ENCODE measurements around the gene IRF9. TPM values are rescaled to one million over a fixed set of nuclear protein-coding genes. Genes with fewer than 3 reads are reported as not detected.

The IRF9 gene
- total RNA-seq, 4 donors from 2014 or later, result 55.7 to 106 (median 65.8) TPM

DNA sequence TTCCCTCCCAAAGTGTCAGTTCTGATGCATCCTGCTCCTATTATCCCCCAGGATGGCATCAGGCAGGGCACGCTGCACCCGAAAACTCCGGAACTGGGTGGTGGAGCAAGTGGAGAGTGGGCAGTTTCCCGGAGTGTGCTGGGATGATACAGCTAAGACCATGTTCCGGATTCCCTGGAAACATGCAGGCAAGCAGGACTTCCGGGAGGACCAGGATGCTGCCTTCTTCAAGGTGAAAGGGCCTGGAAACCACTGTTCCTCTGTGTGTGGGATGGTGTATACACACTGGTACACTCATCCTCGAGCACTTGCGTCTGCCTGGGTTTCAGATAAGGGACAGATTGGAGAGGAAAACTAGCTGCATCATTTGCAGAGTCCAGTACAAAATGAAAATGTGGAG lies 1.0 kb downstream of the IRF9 start:
- Histone ChIP-seq H3K36me3 (peaks cover 10 to 80% (median 46%) of the 10 kb centered on the region in 3 donors), H3K4me1 (peaks cover 0 to 46% (median 19%) of the 10 kb centered on the region in 4 donors), H3K9me3 (no peaks in the 10 kb centered on the region), H3K27ac (peak overlapping the region; percentile 94 to 99 (median 97)), H3K4me3 (peak overlapping the region; percentile 61 to 91 (median 88)), H3K27me3 (no peaks in the 10 kb centered on the region)
- 29 to 47% methylated on average over 2 to 8 of the region's 8 CpGs for WGBS, 2 donors
- no peak for DNase-seq (ENCODE audit: low spot score in 2 of 2)
- TF ChIP-seq, protein P1, sequence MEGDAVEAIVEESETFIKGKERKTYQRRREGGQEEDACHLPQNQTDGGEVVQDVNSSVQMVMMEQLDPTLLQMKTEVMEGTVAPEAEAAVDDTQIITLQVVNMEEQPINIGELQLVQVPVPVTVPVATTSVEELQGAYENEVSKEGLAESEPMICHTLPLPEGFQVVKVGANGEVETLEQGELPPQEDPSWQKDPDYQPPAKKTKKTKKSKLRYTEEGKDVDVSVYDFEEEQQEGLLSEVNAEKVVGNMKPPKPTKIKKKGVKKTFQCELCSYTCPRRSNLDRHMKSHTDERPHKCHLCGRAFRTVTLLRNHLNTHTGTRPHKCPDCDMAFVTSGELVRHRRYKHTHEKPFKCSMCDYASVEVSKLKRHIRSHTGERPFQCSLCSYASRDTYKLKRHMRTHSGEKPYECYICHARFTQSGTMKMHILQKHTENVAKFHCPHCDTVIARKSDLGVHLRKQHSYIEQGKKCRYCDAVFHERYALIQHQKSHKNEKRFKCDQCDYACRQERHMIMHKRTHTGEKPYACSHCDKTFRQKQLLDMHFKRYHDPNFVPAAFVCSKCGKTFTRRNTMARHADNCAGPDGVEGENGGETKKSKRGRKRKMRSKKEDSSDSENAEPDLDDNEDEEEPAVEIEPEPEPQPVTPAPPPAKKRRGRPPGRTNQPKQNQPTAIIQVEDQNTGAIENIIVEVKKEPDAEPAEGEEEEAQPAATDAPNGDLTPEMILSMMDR (IDR thresholded peaks at IDR 0.05), result no peak
- TF ChIP-seq EP300 (IDR thresholded peaks at IDR 0.05), result no peak
- TF ChIP-seq POLR2A (IDR thresholded peaks at IDR 0.05), result no peak

DNA sequence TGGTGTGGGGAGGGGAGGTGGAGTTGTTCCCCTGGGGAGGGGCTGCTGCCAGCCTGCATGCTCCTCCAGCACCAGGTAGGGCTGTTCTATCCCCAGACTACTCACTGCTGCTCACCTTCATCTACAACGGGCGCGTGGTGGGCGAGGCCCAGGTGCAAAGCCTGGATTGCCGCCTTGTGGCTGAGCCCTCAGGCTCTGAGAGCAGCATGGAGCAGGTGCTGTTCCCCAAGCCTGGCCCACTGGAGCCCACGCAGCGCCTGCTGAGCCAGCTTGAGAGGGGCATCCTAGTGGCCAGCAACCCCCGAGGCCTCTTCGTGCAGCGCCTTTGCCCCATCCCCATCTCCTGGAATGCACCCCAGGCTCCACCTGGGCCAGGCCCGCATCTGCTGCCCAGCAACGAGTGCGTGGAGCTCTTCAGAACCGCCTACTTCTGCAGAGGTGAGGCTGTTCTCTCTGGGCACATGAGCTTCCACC lies 3.5 kb downstream of the IRF9 start:
- Histone ChIP-seq H3K36me3 (peaks cover 5 to 81% (median 34%) of the 10 kb centered on the region in 3 donors), H3K9me3 (no peaks in the 10 kb centered on the region), H3K27ac (peak overlapping the region in 1 of 4 donors; percentile 99), H3K27me3 (no peaks in the 10 kb centered on the region), H3K4me1 (peaks cover 0 to 46% (median 19%) of the 10 kb centered on the region in 4 donors), H3K4me3 (no peak overlapping the region)
- TF ChIP-seq, protein P1 (IDR thresholded peaks at IDR 0.05), result no peak
- no peak for TF ChIP-seq POLR2A (IDR thresholded peaks at IDR 0.05)
- no peak for DNase-seq (ENCODE audit: low spot score in 2 of 2)
- 91 to 94% methylated on average over 8 to 10 of the region's 14 CpGs for WGBS, 2 donors

DNA sequence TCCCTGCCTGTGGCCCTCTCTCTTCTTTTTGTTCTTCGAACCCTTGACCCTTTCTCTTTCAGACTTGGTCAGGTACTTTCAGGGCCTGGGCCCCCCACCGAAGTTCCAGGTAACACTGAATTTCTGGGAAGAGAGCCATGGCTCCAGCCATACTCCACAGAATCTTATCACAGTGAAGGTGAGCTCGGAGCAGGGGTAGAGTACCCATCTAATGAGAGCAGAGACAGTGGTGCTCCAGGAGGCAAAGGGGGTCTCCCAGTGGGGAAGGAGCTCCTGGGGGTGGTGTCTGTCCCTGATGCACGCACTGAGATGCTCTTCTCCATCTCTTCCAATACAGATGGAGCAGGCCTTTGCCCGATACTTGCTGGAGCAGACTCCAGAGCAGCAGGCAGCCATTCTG lies 4.7 kb downstream of the IRF9 start:
- Histone ChIP-seq H3K4me1 (peaks cover 0 to 39% (median 16%) of the 10 kb centered on the region in 4 donors), H3K9me3 (no peaks in the 10 kb centered on the region), H3K36me3 (peaks cover 5 to 74% (median 34%) of the 10 kb centered on the region in 3 donors), H3K27me3 (no peaks in the 10 kb centered on the region), H3K27ac (no peak overlapping the region), H3K4me3 (no peak overlapping the region)
- WGBS, 2 donors, result 97% methylated on average over 5 of the region's 5 CpGs
- TF ChIP-seq POLR2A (IDR thresholded peaks at IDR 0.05) (no peak), EP300 (IDR thresholded peaks at IDR 0.05) (no peak)
- TF ChIP-seq, protein P1 (IDR thresholded peaks at IDR 0.05), result no peak
- no peak for DNase-seq (ENCODE audit: low spot score in 2 of 2)

DNA sequence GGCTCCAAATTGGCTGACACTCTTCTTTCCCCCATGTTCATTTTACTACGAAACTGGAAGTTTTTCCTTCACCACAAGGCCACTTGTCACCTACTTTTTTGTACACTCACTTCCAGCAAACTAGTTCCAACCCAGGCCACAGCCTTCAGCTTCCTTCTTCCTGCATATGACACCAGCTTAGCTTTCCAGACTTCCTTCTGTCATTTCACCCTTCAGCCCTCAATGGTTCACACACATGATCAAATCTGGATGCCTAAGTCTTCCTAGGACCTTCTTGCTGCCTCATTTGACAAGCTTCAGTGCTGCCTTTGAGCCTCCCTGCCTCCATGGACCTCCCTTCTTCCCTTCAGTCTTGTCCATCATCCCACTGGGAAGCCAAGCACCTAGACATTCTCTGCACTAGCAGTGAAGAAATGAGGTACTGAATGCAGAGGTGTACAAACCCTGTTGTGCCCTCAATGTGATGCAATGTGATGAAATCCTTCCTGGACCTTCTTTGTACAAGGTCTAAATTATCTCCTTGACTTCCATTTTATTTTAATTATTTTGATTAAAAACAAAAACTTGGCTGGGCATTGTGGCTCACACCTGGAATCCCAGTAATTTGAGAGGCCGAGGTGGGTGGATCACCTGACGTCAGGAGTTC lies 6.5 kb downstream of the IRF9 start:
- no peaks in the 10 kb centered on the region for H3K27me3 ChIP-seq
- 83 to 86% methylated on average over 3 of the region's 3 CpGs for WGBS, 2 donors
- DNase-seq (ENCODE audit: low spot score in 2 of 2), result no peak
- no peak overlapping the region for H3K27ac ChIP-seq
- H3K4me3 ChIP-seq, result no peak overlapping the region
- no peaks in the 10 kb centered on the region for H3K9me3 ChIP-seq
- peaks cover 5 to 73% (median 34%) of the 10 kb centered on the region in 3 donors for H3K36me3 ChIP-seq
- TF ChIP-seq, protein P1 (IDR thresholded peaks at IDR 0.05), result no peak
- TF ChIP-seq POLR2A (IDR thresholded peaks at IDR 0.05), result no peak
- TF ChIP-seq EP300 (IDR thresholded peaks at IDR 0.05), result no peak
- H3K4me1 ChIP-seq, result peaks cover 0 to 40% (median 12%) of the 10 kb centered on the region in 4 donors

All from tibial nerve (tissue), 4 donors.